HEK293T (cell line): ENCODE measurements around the gene RFX1.

Experiments used
- ARNT ChIP-seq: fragments of 450-650 bp; IDR thresholded peaks from 2 replicates; pipeline ENCODE4 v1.6.1; 2017; ENCODE audit warnings: mild to moderate bottlenecking
- BHLHE40 ChIP-seq: fragments of 450-650 bp; IDR thresholded peaks from 2 replicates; pipeline ENCODE4 v1.6.1; 2016; ENCODE audit warnings: mild to moderate bottlenecking, moderate library complexity, borderline replicate concordance
- CTBP1 ChIP-seq: fragments of 450-650 bp; IDR thresholded peaks from 2 replicates; pipeline ENCODE4 v1.6.1; 2016; ENCODE audit warnings: borderline replicate concordance
- FOXA1 ChIP-seq: fragments of 450-650 bp; IDR thresholded peaks from 2 replicates; pipeline ENCODE4 v1.6.1; 2016; ENCODE audit warnings: mild to moderate bottlenecking
- FOXK2 ChIP-seq: fragments of 450-650 bp; IDR thresholded peaks from 2 replicates; pipeline ENCODE4 v1.6.1; 2016; ENCODE audit warnings: mild to moderate bottlenecking
- FOXM1 ChIP-seq: fragments of 450-650 bp; IDR thresholded peaks from 2 replicates; pipeline ENCODE4 v1.6.1; 2017; ENCODE audit warnings: mild to moderate bottlenecking, borderline replicate concordance
- HDGF ChIP-seq: fragments of 450-650 bp; IDR thresholded peaks from 2 replicates; pipeline ENCODE4 v1.6.1; 2017; ENCODE audit warnings: antibody characterized with exemption, borderline replicate concordance
- LEF1 ChIP-seq: fragments of 450-650 bp; IDR thresholded peaks from 2 replicates; pipeline ENCODE4 v1.6.1; 2017; ENCODE audit warnings: mild to moderate bottlenecking, borderline replicate concordance
- NFRKB ChIP-seq: fragments of 450-650 bp; IDR thresholded peaks from 2 replicates; pipeline ENCODE4 v1.6.1; 2016; ENCODE audit warnings: mild to moderate bottlenecking, moderate library complexity
- SP1 ChIP-seq: fragments of 450-650 bp; IDR thresholded peaks from 2 replicates; pipeline ENCODE4 v1.6.1; 2017
- TARDBP ChIP-seq: fragments of 450-650 bp; IDR thresholded peaks from 2 replicates; pipeline ENCODE4 v1.6.1; 2016
- ZNF384 ChIP-seq: fragments of 450-650 bp; IDR thresholded peaks from 2 replicates; pipeline ENCODE4 v1.6.1; 2016

GRCh38 chr19:13932911-13933393 lies 73.2 kb downstream of the RFX1 start:
- no peak for TF ChIP-seq SP1
- no peak for TF ChIP-seq HDGF
- TF ChIP-seq FOXA1 = no peak
- no peak for TF ChIP-seq BHLHE40
- no peak for TF ChIP-seq CTBP1
- TF ChIP-seq ARNT = no peak
- TF ChIP-seq ZNF384 = no peak
- TF ChIP-seq TARDBP = no peak
- no peak for TF ChIP-seq NFRKB
- no peak for TF ChIP-seq LEF1
- no peak for TF ChIP-seq FOXM1
- no peak for TF ChIP-seq FOXK2
